GM21786 (cell line): ENCODE results near the gene ABHD4.
"Not testable (repeated sequence)": the region's sequence is repeated elsewhere in the genome, so short reads cannot be mapped to it uniquely, and the experiment has no call there.

Source experiments
- ATAC-seq: cut with Tn5 transposase; IDR thresholded peaks from one replicate; pipeline ENCODE4 v1.9.1; 2021; ENCODE audit not compliant: unreplicated experiment

The ABHD4 gene

DNA sequence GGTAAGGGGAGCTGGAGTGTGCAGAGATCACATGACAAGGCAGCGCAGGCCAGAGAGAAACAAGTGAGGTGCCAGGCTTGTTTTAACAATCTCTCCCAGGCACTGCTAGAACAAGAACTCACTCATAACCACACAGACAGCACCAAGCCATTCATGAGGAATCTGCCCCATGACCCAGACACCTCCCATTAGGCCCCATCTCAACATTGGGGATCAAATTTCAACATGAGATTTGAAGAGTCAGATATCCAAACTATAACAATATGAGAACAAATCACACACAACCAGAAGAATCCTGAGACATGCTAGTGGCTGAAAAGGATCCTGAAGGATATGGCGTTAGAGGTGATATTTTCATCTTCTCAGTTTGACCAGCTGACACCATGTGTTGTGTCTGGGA, 24.2 kb downstream of the ABHD4 start:
- no peak for ATAC-seq

- no peak for ATAC-seq
Observed at GRCh38 chr14:22623047-22623446, 24.9 kb downstream of the ABHD4 start.

DNA sequence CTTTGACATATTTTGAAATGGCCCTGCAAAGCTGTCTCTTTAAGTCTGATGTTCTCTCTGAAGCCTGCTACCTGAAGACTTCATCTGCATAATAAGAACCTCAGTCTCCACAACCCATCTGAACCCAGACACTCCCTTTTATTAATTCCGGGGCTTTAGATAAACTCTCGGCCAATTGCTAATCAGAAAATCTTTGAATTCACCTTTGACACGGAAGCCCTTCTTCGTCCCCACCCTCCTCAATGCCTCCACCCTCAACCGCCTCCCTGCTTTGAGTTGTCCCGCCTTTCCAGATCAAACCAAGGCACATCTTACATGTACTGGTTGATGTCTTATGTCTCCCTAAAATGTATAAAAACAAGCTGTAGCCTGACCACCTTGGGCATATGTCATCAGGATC, 28.5 kb downstream of the ABHD4 start:
- no peak for ATAC-seq

- ATAC-seq: no peak
Observed at GRCh38 chr14:22627506-22628263, 29.6 kb downstream of the ABHD4 start.

GRCh38 chr14:22629361-22629760, 31.3 kb downstream of the ABHD4 start:
- no peak for ATAC-seq

DNA sequence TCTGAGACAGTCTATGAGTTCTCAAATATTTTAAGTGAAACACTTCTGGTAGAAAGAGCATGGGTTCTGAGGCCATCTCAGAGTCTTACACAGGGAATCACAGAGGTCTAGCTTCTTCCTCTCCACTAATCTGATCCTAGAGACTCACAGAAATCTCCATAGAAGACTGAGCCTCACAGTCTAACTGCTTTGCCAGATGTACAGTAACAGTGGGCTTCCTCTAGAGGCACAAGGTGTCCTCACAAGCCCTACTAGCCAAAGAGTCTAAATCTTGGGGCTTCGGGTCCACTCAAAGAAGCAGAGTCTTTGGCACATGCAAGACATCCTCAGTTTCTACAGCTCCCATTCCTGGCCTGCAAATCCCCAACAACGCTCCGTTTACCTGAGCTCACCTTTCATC, 32.0 kb downstream of the ABHD4 start:
- ATAC-seq: no peak

DNA sequence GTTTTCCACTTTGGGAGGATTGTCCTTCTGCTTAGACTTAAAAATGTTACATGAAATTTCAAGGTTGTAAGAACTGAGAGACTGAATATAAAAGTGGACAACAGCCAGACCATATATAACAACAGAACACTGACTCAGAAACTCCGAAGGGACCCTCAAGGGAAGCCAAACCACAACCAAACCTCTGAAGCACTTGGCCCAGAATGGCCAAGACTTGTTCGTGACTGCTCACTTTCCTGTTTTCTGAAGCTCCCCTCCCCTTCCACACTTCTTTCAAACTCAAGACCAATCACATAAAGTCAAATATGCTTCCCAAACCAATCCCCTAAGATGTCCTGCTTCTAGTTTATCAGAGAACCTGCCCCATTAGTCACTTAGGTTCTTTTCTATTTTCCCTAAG, 32.4 kb downstream of the ABHD4 start:
- no peak for ATAC-seq

DNA sequence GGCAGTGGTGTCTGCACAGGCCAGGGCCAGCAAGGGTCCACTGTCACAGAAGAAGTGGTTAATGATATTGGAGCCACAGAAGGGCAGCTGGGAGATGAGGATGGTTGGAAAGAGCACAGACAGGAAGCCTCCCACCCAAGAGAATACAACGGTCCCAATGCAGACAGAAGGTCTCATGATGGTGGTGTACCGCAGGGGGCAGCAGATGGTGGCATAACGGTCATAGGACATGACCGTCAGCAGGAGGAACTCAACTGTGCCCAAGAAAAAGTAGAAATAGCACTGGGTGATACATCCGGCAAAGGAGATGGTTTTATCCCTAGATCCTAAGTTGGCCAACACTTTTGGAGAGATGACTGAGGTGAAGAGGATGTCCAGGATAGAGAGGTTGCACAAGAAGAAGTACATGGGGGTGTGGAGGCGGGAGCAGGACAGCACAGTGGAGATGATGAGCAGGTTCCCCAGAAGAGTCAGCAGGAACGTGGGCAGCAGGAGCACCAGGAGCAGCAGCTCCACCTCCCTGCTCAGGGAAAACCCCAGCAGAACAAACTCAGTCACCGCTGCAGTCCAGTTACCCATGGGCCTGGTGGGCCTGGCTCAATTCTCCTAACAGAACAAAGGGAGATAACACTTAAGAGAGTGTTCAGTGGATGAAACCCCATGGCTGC, 36.3 kb downstream of the ABHD4 start:
- no peak for ATAC-seq

- ATAC-seq: not testable (repeated sequence)
Observed at GRCh38 chr14:22635980-22636379, 37.9 kb downstream of the ABHD4 start.

GRCh38 chr14:22640192-22640591, 42.1 kb downstream of the ABHD4 start:
- no peak for ATAC-seq

DNA sequence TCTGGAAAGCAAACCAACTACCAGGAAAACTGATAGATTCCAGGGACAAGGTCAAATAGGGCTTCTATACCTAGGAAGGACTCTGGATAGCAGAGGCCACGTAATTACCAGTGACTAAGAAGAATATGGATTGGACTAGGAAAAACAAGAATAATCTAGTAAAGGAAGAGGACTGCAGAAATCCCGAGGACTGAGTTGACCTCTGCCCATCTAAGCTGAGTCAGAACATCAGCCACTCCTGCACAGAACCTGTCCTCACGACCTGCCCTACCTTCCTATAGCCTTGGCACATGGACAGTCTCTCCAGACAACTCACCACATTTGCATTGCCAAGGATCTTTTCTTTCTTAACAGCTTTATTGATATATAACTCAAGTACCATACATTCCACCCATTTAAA, 43.7 kb downstream of the ABHD4 start:
- no peak for ATAC-seq

DNA sequence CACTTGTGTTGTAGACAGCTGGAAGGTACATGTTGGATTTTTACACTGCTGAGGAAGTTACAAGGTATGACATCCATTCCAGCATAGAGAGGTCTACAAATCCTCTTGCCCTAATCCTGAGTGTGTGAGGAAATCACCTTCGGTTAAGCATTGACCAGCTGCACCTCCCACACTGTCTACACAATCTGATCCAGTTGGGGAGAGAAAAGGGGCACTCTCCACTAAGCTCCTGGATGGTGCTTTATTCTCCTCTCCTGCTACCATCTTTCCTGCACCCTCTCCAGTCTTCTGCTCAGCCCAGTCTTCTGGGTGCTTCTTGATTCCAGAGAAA, 46.2 kb downstream of the ABHD4 start, which contains the start of gene OR6J1:
TSS of gene OR6J1 (minus strand) at position 48 of the 331 bp plus-strand sequence. CDS start 9,541 bp downstream, outside the sequence.
- ATAC-seq: no peak

GRCh38 chr14:22646570-22647254, 48.6 kb downstream of the ABHD4 start:
- ATAC-seq: no peak

- no peak for ATAC-seq
Observed at GRCh38 chr14:22648506-22648905, 50.4 kb downstream of the ABHD4 start.

GRCh38 chr14:22650046-22650739, 52.1 kb downstream of the ABHD4 start:
- no peak for ATAC-seq

GRCh38 chr14:22650960-22651521, 52.9 kb downstream of the ABHD4 start:
- ATAC-seq: no peak

GRCh38 chr14:22651586-22651985, 53.5 kb downstream of the ABHD4 start:
- no peak for ATAC-seq

GRCh38 chr14:22653012-22653621, 55.0 kb downstream of the ABHD4 start:
- no peak for ATAC-seq

GRCh38 chr14:22656226-22656625, 58.1 kb downstream of the ABHD4 start:
- ATAC-seq: no peak

DNA sequence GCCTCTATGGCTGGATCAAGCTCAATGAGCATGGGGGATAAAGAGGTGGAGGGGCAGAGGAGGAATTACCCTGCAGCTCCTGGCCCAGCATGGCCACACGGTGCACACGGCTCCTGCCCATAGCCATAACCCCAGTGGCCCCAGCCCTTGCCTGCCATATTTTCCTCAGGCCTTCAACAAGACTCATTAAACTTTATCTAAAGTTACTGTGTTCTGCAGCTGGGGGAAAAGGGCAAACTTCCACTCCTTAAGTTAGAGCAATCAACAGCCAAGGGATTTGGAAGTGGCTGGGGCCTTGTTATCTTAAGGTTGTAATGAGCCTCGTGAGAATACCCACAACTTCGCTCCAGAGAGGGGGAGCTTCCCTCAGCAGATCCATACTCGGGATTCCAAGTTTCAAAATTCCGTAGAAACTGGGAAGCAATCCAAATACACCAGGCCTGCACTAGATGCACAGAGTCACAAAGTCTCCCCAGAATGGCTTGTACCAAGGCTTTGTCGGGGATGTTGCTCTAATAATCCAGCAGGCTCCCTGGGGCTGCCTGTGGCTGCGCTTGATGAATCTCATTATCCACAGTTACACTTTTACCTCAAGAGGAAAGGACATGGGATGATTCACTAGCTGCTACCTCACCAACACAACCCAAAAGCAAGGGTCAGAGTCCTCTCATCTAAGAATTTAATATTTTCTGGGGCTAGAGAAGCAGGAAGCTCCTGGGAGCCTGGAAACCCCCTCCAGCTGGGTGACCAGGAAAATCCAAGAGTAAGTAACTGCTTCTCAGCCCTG, 59.0 kb downstream of the ABHD4 start:
- no peak for ATAC-seq
